ENCODE data around the gene NXT1.

GRCh38 chr20:23374441-23374840 is 23.9 kb downstream of the NXT1 start:
- TF ChIP-seq CTCF (conservative IDR thresholded peaks at IDR 0.05 in 1 of 2, IDR thresholded peaks at IDR 0.05 in 1 of 2; ENCODE audit: extremely low read depth in 1 of 2, insufficient read depth in 1 of 2, low read depth in 1 of 2, low read length in 2 of 2) = no peak
- TF ChIP-seq EZH2 (IDR thresholded peaks at IDR 0.05; ENCODE audit: borderline replicate concordance, low read length) = no peak
